ENCODE results near the gene FOSL1. TPM values are rescaled to one million over a fixed set of nuclear protein-coding genes. Genes with fewer than 3 reads are reported as not detected.

The FOSL1 gene
- total and polyA plus RNA-seq, 2 experiments from 2014 or later: 14.6 to 17.1 TPM

- DNase-seq (ENCODE audit: low spot score): no peak
- peaks cover 13% of the 10 kb centered on the region for H3K27me3 Mint-ChIP-seq (ENCODE audit: insufficient read depth, low read depth, poor library complexity)
Observed at GRCh38 chr11:65883058-65883761, 17.0 kb downstream of the FOSL1 start.

More at GRCh38 chr11:65883058-65883761, 17.0 kb downstream of the FOSL1 start:
- Mint-ChIP-seq H3K9me3 (peaks cover 2% of the 10 kb centered on the region; the same call in 1 of the 3 replicates), H3K4me3 (no peak overlapping the region; the same call in 2 of the 3 replicates), H3K27ac (no peak overlapping the region), H3K4me1 (peaks cover 13% of the 10 kb centered on the region), H3K36me3 (ENCODE audit: low read depth) (peaks cover 45% of the 10 kb centered on the region)
- Histone ChIP-seq H3K36me3 (ENCODE audit: insufficient read depth) (peaks cover 14% of the 10 kb centered on the region; the same call in 1 of the 2 replicates), H3K27ac (ENCODE audit: low read depth) (no peak overlapping the region), H3F3A (replicated peaks; ENCODE audit: low read depth) (peaks cover 24% of the 10 kb centered on the region), H2AFZ (no peak overlapping the region), H3K27me3 (ENCODE audit: insufficient read depth) (no peaks in the 10 kb centered on the region), H3K4me2 (no peak overlapping the region), H3K4me1 (ENCODE audit: insufficient read depth) (peaks cover 7% of the 10 kb centered on the region; the same call in 1 of the 2 replicates), H4K20me1 (replicated peaks; ENCODE audit: insufficient read depth) (peaks cover 18% of the 10 kb centered on the region; the same call in 1 of the 2 replicates), H3K9me2 (ENCODE audit: insufficient read depth) (no peaks in the 10 kb centered on the region), H3K4me3 (no peak overlapping the region), H3K79me2 (replicated peaks; ENCODE audit: insufficient read depth) (0 out of 2 replicates have a peak, but pooled peaks cover 9% of the 10 kb centered on the region)
- no peak for ATAC-seq
- TF ChIP-seq CTCF (conservative IDR thresholded peaks at IDR 0.05; ENCODE audit: low read depth in 2 of 2) (no peak), NANOG (IDR thresholded peaks at IDR 0.05; ENCODE audit: borderline replicate concordance) (no peak), ZNF462 (CRISPR knock-in tag; IDR thresholded peaks at IDR 0.05) (no peak), REST (IDR thresholded peaks at IDR 0.05; ENCODE audit: unreplicated experiment) (no peak), ZNF114 (CRISPR knock-in tag; IDR thresholded peaks at IDR 0.05) (no peak), JUNB (IDR thresholded peaks at IDR 0.05; ENCODE audit: unreplicated experiment) (no peak), ETS1 (IDR thresholded peaks at IDR 0.05) (no peak), POLR2AphosphoS5 (IDR thresholded peaks at IDR 0.05; ENCODE audit: low read depth) (no peak), CREB1 (CRISPR knock-in tag; IDR thresholded peaks at IDR 0.05; ENCODE audit: low read depth) (no peak), STAT1 (IDR thresholded peaks at IDR 0.05; ENCODE audit: unreplicated experiment) (no peak), EZH2 (IDR thresholded peaks at IDR 0.05; ENCODE audit: low read depth, unreplicated experiment) (no peak), ZNF331 (CRISPR knock-in tag; IDR thresholded peaks at IDR 0.05; ENCODE audit: low read depth) (no peak), EZH2phosphoT487 (IDR thresholded peaks at IDR 0.05; ENCODE audit: unreplicated experiment) (no peak)

Data from GM23338 (cell line).